Activated CD8-positive, alpha-beta memory T cell treated with anti-CD3 and anti-CD28 coated beads, Interleukin-2, amount 50 U/mL, for 1 hour (primary cell): ENCODE results near the gene CASP6.

Source experiments
- DNase-seq: peaks from one replicate; pipeline ENCODE4 v3.0.0-alpha.2; 2020; ENCODE audit errors: extremely low read depth

CASP6 gene

GRCh38 chr4:109702950-109703663 is at the start of gene CASP6:
Gene CASP6 (minus strand): TSS chr4:109703445. CDS start chr4:109703395, 50 bp downstream.
- peak; percentile 39 for DNase-seq

GRCh38 chr4:109752525-109752924 is 49.3 kb upstream of the CASP6 start:
- no peak for DNase-seq

- no peak for DNase-seq
Measured at GRCh38 chr4:109751852-109752251, 48.6 kb upstream of the CASP6 start.

GRCh38 chr4:109750652-109751244 is 47.5 kb upstream of the CASP6 start:
- DNase-seq, result no peak

- DNase-seq, result no peak
Measured at GRCh38 chr4:109749388-109750082, 46.3 kb upstream of the CASP6 start.

GRCh38 chr4:109748114-109748513 is 44.9 kb upstream of the CASP6 start:
- DNase-seq, result no peak

- DNase-seq, result no peak
Measured at GRCh38 chr4:109746728-109747127, 43.5 kb upstream of the CASP6 start.

- DNase-seq, result no peak
Measured at GRCh38 chr4:109745830-109746229, 42.6 kb upstream of the CASP6 start.

- no peak for DNase-seq
Measured at GRCh38 chr4:109739547-109739946, 36.3 kb upstream of the CASP6 start.

GRCh38 chr4:109738104-109738872 is 35.0 kb upstream of the CASP6 start:
- no peak for DNase-seq

GRCh38 chr4:109735566-109736365 is 32.5 kb upstream of the CASP6 start:
- DNase-seq, result no peak

GRCh38 chr4:109733728-109734127 is 30.5 kb upstream of the CASP6 start:
- no peak for DNase-seq

GRCh38 chr4:109730619-109731545 is 27.6 kb upstream of the CASP6 start:
- no peak for DNase-seq

GRCh38 chr4:109729718-109730618 is 26.7 kb upstream of the CASP6 start, which contains the start of gene PLA2G12A:
Gene PLA2G12A (minus strand): TSS chr4:109730070. CDS start chr4:109729809, 261 bp downstream.
- peak; percentile 53 for DNase-seq

- no peak for DNase-seq
Measured at GRCh38 chr4:109729117-109729717, 26.0 kb upstream of the CASP6 start.

GRCh38 chr4:109728385-109728784 is 25.1 kb upstream of the CASP6 start:
- DNase-seq, result no peak

GRCh38 chr4:109723110-109723509 is 19.9 kb upstream of the CASP6 start:
- DNase-seq, result no peak

GRCh38 chr4:109722357-109722756 is 19.1 kb upstream of the CASP6 start:
- no peak for DNase-seq

- DNase-seq, result no peak
Measured at GRCh38 chr4:109721033-109721432, 17.8 kb upstream of the CASP6 start.
